Hepatocyte (in vitro differentiated cells): ENCODE measurements around the gene HLF. TPM values are rescaled to one million over a fixed set of nuclear protein-coding genes. Genes with fewer than 3 reads are reported as not detected.

Source experiments
- DNase-seq: peaks from one replicate; pipeline ENCODE4 v3.0.0-alpha.2; 2016; ENCODE audit warnings: low spot score
- H2AFZ ChIP-seq: fragments of 200-600 bp; sonication (generic); 2 replicates; pipeline ENCODE4 v1.6.0; 2016; ENCODE audit warnings: antibody characterized with exemption, mild to moderate bottlenecking
- H3K27ac ChIP-seq: fragments of 200-600 bp; sonication (generic); 2 replicates; pipeline ENCODE4 v1.5.1; 2016; ENCODE audit warnings: mild to moderate bottlenecking
- H3K27me3 ChIP-seq: fragments of 200-600 bp; sonication (generic); 2 replicates; pipeline ENCODE4 v1.6.1; 2016
- H3K36me3 ChIP-seq: fragments of 200-600 bp; sonication (generic); replicated peaks from 2 replicates; pipeline ENCODE4 v1.5.1; 2016; ENCODE audit warnings: low read depth; ENCODE audit not compliant: insufficient read depth
- H3K4me1 ChIP-seq: fragments of 200-600 bp; sonication (generic); 2 replicates; pipeline ENCODE4 v1.5.1; 2016; ENCODE audit warnings: mild to moderate bottlenecking, moderate library complexity; ENCODE audit not compliant: insufficient read depth
- H3K4me2 ChIP-seq: fragments of 200-600 bp; sonication (generic); 2 replicates; pipeline ENCODE4 v1.6.0; 2016
- H3K4me3 ChIP-seq: fragments of 200-600 bp; sonication (generic); 2 replicates; pipeline ENCODE4 v1.5.1; 2016; ENCODE audit warnings: mild to moderate bottlenecking
- H3K79me2 ChIP-seq: fragments of 200-600 bp; sonication (generic); 2 replicates; pipeline ENCODE4 v1.6.0; 2017; ENCODE audit warnings: mild to moderate bottlenecking
- H3K9me2 ChIP-seq: fragments of 200-600 bp; sonication (generic); replicated peaks from 2 replicates; pipeline ENCODE4 v1.6.0; 2017; ENCODE audit warnings: mild to moderate bottlenecking; ENCODE audit not compliant: insufficient read depth
- H3K9me3 ChIP-seq: fragments of 200-600 bp; sonication (generic); 2 replicates; pipeline ENCODE4 v1.5.1; 2016; ENCODE audit warnings: low read depth, mild to moderate bottlenecking
- H4K20me1 ChIP-seq: fragments of 200-600 bp; sonication (generic); 2 replicates; pipeline ENCODE4 v1.6.0; 2016; ENCODE audit warnings: mild to moderate bottlenecking; ENCODE audit not compliant: insufficient read depth, poor library complexity, severe bottlenecking
- CTCF ChIP-seq: fragments of 200-600 bp; sonication (generic); IDR thresholded peaks from 2 replicates; pipeline ENCODE4 v1.5.1; 2016; ENCODE audit warnings: antibody characterized with exemption, mild to moderate bottlenecking; ENCODE audit not compliant: poor library complexity
- EZH2 ChIP-seq: fragments of 200-600 bp; sonication (generic); IDR thresholded peaks from 2 replicates; pipeline ENCODE4 v1.6.1; 2016; ENCODE audit warnings: antibody characterized with exemption, mild to moderate bottlenecking, borderline replicate concordance
- EZH2phosphoT487 ChIP-seq: fragments of 200-600 bp; sonication (generic); IDR thresholded peaks from one replicate; pipeline ENCODE4 v1.6.1; 2018; ENCODE audit warnings: antibody characterized with exemption, mild to moderate bottlenecking, low read depth, moderate library complexity; ENCODE audit not compliant: unreplicated experiment, severe bottlenecking
- WGBS: methylation state at CpG from one replicate; pipeline ENCODE4 v1.1.6; 2016; ENCODE audit warnings: low lambda C conversion rate; ENCODE audit errors: missing lambda C conversion rate; 5-methylcytosine and 5-hydroxymethylcytosine counted together
- polyA plus RNA-seq: library from polyadenylated mRNA; unstranded; fragments of >200 nt; fragmentation: Nextera tagmentation; extraction: Ambion mirVana; gene quantifications from 2 replicates; pipeline ENCODE4 v1.2.1, GENCODE V29; 2016
- total RNA-seq: library from RNA; depleted of rRNA; stranded (reverse); fragments of >200 nt; gene quantifications from 2 replicates; pipeline ENCODE4 v1.2.3, GENCODE V29; 2014

Gene HLF
- total and polyA plus RNA-seq, 2 experiments from 2014 or later, result 0.48 to 0.60 TPM

- no peaks in the 10 kb centered on the region for H3K79me2 ChIP-seq
- H3K4me1 ChIP-seq, result peaks cover 7% of the 10 kb centered on the region
- H3K4me2 ChIP-seq, result no peak overlapping the region
Measured at GRCh38 chr17:55301521-55302406, 37.0 kb downstream of the HLF start.

GRCh38 chr17:55302407-55302787, 37.6 kb downstream of the HLF start:
- peaks cover 7% of the 10 kb centered on the region for H3K4me1 ChIP-seq
- 77% methylated on average over 6 of the region's 6 CpGs for WGBS
- H3K4me3 ChIP-seq, result no peak overlapping the region
- no peaks in the 10 kb centered on the region for H3K36me3 ChIP-seq
- H3K9me2 ChIP-seq, result no peaks in the 10 kb centered on the region
- no peaks in the 10 kb centered on the region for H3K27me3 ChIP-seq
- H3K79me2 ChIP-seq, result no peaks in the 10 kb centered on the region
- H3K4me2 ChIP-seq, result no peak overlapping the region
- H3K27ac ChIP-seq, result no peak overlapping the region
- H3K9me3 ChIP-seq, result no peaks in the 10 kb centered on the region
- no peak overlapping the region for H2AFZ ChIP-seq
- TF ChIP-seq CTCF, result no peak
- no peaks in the 10 kb centered on the region for H4K20me1 ChIP-seq
- no peak for DNase-seq

More at GRCh38 chr17:55301521-55302406, 37.0 kb downstream of the HLF start:
- TF ChIP-seq EZH2 (no peak), EZH2phosphoT487 (no peak), CTCF (no peak)
- Histone ChIP-seq H3K36me3 (no peaks in the 10 kb centered on the region), H4K20me1 (no peaks in the 10 kb centered on the region), H3K9me3 (no peaks in the 10 kb centered on the region), H3K9me2 (no peaks in the 10 kb centered on the region), H3K4me3 (no peak overlapping the region), H3K27me3 (no peaks in the 10 kb centered on the region), H3K27ac (no peak overlapping the region), H2AFZ (no peak overlapping the region)
- 66% methylated on average over 6 of the region's 6 CpGs for WGBS
- peak; percentile 56 for DNase-seq

GRCh38 chr17:55303008-55303493, 38.3 kb downstream of the HLF start:
- Histone ChIP-seq H4K20me1 (no peaks in the 10 kb centered on the region), H3K9me3 (no peaks in the 10 kb centered on the region), H3K9me2 (no peaks in the 10 kb centered on the region), H3K4me3 (no peak overlapping the region), H3K79me2 (no peaks in the 10 kb centered on the region), H3K4me1 (peaks cover 7% of the 10 kb centered on the region), H3K27ac (no peak overlapping the region), H3K4me2 (no peak overlapping the region), H3K27me3 (no peaks in the 10 kb centered on the region), H3K36me3 (no peaks in the 10 kb centered on the region), H2AFZ (no peak overlapping the region)
- DNase-seq, result no peak
- no peak for TF ChIP-seq CTCF
- TF ChIP-seq EZH2phosphoT487, result no peak
- no peak for TF ChIP-seq EZH2
- 75% methylated on average over 3 of the region's 3 CpGs for WGBS
